ENCODE measurements around the gene HDAC1.

Gene HDAC1

DNA sequence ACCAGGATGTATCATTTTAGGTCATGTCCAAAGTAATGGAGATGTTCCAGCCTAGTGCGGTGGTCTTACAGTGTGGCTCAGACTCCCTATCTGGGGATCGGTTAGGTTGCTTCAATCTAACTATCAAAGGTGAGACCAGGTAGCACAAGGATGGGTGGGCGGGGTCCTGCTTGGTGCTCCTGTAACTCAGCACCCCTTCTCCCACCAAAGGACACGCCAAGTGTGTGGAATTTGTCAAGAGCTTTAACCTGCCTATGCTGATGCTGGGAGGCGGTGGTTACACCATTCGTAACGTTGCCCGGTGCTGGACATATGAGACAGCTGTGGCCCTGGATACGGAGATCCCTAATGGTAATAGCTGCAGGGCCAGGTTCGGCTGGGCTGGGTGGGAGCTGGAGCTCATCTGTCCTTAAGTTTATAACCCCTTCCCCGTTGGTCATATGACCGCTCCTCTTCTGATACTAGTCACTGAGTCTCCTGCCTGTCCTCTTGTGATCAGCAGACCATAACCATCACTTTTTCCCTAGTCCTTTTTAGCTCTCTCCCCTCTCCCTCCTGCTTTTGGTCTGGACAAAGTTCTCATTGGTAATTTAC lies 38.8 kb downstream of the HDAC1 start:
- FAIRE-seq, result no peak

DNA sequence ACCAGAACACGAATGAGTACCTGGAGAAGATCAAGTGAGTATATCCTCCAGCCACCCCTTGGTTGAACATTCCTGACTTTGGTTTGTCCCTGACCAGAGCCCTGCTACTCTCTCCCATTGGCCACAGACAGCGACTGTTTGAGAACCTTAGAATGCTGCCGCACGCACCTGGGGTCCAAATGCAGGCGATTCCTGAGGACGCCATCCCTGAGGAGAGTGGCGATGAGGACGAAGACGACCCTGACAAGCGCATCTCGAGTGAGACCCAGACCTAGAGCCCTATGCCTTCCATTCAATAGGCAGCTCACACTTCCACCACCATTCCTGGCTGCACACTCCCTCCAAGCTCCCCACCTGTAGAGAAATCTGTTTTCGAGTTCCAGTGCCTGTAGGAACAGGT lies 39.7 kb downstream of the HDAC1 start:
- no peak for FAIRE-seq

DNA sequence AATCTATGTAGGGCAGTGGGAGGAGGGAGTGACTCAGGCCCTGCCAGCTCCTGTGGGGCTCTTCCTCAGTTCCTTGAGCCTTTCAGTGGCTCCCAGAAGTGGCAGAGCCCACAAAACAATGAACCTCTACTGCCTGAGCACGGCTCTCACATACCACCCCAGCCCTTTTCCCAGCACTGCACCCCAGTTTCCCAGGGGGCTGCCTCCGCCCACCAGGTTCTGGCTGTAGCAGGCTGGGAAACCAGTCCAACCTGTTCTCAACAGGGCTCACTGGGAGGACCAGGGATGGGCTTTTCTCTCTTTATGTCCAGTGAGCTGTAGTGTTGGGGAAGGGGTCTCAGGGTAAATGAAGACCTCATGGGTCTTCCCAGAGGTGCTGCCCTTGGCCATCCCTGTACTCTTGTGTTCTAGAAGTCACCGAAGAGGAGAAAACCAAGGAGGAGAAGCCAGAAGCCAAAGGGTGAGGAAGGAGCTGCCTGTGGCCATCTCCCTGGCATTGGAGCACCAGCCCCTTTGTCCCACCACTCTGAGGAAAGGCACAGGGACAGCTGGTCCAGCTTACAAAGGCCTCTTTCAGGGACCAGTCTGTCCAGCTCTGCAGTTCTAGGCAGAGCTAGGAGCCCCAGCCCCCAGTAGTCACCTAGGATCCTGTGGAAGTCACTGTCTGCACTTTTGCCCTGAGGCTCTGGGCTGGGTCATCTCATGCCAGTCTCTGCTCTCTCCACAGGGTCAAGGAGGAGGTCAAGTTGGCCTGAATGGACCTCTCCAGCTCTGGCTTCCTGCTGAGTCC lies 40.6 kb downstream of the HDAC1 start:
- no peak for FAIRE-seq

DNA sequence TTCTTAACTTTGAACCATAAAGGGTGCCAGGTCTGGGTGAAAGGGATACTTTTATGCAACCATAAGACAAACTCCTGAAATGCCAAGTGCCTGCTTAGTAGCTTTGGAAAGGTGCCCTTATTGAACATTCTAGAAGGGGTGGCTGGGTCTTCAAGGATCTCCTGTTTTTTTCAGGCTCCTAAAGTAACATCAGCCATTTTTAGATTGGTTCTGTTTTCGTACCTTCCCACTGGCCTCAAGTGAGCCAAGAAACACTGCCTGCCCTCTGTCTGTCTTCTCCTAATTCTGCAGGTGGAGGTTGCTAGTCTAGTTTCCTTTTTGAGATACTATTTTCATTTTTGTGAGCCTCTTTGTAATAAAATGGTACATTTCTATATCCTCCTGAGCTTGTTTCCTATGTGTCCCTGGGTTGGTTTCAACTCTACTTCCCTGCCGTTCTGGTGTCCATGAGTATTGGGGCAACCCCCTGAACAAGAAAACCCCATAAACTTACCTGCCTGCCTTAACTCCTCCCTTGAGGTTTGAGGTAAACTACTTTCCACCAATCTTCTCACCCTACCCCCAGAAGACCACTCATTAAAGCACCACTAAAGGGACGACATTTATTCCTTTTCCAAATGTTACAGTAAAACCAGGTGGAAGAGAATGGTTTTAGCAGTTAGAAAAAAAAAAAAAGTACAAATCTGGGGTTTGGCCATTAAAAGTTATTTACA lies 41.5 kb downstream of the HDAC1 start:
- FAIRE-seq, result no peak

DNA sequence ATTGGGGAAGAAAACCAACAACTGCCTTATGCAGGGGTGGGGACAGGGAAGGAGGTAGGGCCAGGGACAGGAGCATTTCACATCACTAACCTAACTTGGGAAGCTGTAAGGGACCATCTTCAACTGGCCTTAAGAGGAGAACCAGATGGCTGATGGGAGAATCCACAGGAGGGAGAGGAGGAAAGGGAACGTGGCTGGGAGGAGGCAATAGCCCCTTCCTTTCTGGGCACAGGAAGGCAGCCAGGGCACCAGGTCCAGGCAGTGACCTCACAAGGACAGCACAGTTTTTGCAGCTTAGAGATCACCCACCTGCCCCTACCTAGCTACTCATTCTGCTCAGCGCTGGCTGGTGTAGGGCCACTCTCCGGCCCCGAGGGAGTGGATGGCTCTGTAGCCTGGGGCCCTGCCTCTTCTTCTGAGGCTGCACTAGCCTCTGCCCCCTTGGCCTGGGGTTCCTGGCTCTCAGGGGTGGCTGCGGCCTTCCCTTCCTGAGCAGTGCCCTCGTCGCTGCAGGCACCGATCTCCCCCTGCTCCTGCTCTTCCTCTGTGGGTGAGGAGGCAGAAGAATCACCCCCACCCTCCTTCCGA lies 42.5 kb downstream of the HDAC1 start:
- FAIRE-seq, result no peak

DNA sequence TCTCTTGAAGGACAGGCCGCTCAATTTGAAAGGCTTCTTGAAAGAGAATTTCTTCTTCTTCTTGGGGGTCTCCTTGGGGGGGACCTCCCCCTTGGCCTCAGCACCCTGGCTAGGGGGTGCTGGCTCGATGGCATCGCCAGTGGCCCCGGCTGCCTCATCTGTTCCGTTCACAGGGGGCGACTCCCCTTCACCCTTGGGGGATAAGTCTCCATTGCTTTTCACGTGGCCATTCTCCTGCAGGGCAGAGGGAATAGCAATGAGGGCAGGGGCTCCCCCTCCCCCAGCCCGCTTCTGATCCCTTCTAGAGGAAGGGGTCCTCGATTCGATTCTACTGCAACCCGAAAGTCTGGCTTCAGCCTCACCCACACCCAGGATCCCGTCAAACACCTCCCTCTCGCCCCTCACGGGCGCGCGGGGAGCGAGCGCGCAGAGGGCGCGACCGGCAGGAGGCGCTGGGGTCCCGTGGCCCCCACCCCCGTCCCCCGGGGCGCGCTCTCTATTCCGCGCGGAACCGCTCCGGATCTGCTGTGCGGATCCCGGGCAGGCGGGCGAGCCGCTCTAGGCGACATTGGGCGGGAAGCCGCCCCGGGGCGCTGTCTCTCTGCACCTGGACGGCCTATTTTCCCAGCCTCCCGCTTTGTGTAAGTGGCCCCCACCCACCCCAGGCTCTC lies 43.1 kb downstream of the HDAC1 start:
- no peak for FAIRE-seq

DNA sequence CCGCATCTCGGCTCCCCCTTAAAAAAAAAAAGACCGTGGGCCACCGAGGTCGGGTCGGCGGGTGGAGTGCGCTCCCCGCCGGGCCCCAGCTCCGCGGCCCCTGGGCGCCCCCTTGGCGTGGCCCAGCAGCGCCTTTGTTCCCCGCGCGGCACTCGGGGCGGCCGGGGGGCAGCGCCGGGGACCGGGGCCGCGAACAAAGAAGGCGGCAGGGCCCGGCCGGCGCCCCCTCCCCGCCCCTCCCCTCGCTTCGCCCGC lies 43.6 kb downstream of the HDAC1 start:
- FAIRE-seq, result no peak

DNA sequence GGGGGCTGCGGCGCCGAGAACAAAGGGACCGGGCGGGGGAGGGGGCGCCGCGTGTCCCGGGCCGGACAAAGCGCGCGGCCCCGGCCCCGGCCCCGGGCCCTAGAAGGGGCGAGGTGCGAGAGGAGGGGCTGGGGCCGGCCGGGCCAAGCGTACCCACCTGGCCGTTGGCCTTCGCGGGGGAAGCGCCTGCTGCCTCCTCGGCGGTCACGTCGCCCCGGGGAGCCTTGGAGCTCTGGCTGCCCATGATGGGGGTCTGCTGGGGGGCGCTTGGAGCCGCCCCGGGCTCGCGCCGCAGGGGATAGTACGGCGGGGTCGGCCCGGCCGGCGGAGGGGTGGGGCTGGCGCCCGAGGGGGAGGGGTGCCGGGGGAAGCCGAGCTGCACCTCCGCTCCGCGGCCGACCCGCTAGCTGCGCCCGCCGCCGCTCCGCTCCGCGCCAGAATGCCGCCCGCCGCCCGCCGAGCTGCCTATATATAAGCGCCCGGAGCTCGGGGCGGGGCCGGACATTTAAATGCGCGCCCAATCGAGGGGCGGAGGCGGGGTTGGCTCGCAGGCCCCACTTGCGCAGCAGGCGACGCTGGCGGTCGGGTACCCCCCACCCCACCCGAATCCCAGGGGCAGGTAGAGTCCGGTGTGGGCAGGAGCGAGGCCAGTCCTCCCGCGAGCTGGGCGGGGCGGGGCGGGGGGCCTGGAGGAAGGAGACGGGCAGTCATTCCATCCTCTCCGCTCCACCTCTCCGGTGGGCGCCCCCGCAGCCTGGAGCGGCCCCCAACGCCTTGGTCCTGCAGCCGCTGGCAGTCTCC lies 44.1 kb downstream of the HDAC1 start, which contains the start of gene MARCKSL1:
Gene MARCKSL1, minus strand, starts transcription at position 444 of the 801 bp plus-strand sequence. Its CDS starts 200 bp downstream, at position 244.
- FAIRE-seq, result no peak

DNA sequence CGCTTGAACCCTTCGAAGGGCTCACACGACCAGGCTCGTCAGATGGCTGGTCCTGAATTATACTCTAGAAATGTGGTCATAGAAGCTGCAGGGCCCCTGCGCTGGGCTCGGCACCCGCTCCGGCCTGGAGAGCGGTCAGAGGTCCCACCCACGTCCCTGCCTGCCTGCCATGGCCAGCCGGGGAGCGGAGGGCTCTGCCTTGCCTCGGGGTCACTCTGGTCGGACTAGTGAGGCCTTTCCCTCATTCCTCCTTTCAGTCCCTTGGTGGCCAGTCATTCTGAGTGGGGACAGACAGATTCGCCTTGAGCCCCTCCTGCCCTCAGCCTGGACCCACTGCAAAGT lies 44.7 kb downstream of the HDAC1 start:
- FAIRE-seq, result no peak

DNA sequence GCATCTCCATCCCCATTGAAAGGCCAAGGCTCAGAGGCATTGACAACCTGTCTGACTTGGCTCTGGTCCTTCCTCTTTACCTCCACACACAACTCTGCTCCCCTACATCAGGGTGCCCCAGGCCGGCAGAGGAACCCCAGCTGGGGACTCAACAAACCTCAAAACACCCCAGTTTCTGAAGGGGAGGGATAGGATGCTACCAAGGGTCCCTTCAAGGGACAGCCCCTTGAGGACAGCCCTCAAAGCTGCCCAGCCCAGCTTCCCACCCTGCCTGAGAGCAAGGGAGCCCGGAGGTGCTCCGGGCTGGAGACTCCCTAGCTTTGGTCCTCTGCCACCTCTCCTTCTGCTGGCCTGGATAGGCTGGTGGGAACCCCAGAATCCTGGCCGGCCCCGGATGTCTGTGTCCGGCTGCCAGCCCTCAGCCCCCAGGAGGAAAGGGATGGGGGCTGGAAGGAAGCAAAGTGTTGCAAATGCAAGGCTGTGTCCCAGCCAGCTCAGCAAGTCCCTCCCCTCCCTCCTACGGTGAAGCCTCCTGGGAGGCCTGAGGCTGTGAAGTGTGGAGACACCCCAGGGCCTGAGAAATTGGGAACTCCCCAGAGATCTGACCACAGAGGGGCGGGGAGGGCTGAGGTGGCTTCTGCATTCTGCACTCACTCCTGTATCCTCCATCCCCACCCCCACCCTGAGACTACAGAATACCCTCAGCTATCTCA lies 45.2 kb downstream of the HDAC1 start:
- FAIRE-seq, result no peak

DNA sequence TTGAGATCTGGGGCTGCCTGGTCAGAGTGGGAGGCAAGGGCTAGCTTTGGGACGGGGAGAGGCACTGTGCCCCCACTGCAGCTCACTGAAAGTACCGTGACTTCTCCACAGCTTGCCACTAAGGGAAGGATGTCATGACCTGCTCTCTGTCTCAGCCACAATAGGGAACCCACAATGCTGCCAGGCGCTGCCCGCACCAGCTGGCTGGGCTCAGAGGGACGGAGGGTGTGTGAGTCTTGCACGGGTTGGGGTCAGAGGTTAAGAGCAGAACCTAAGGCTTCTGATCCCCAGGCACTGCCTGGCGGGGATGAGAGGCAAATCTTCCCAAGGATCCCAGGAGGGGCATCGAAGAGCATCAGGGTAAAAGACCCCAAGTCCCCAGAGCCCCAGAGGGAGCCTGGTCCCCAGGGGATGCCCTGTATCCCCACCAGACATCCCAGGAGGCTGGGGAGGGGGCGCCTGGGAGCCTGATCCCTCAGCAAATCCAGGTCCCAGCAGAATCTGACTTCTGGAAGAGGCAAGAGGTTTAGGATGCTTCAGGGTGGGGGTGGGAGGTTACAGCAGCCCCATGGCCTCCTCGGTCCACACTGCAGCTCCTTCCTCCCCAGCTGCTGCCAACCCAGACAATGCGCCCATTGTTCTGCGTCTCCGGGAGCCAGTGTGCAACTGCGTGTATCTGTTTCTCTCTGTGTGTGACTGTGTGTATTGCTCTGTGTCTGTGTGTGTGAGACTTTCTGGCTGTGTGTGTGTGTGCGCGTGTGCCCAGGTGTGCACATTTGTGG lies 46.2 kb downstream of the HDAC1 start:
- FAIRE-seq, result no peak

DNA sequence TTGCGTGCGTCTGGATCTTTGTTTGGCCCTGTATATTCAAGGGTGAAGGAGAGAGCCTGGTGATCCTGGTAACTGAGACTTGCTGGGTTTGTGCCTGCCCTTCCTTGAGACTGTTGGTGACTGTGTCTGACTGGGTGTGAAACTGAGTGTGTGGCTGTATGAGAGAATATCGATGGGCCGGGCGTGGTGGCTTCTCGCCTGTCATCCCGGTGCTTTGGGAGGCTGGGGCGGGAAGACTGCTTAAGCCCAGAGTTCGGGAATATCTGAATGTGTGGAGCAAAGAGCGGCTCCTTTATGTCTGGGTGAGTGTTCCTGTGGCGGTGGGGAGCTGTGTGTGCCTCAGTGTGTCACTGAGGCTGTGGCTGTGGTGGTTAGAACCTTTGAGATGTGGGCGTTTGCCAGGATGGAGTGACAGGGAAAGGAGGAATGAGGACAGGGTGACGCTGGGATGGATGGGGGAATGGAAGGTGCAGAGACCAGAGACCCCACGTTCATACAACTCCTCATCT lies 46.8 kb downstream of the HDAC1 start:
- no peak for FAIRE-seq

DNA sequence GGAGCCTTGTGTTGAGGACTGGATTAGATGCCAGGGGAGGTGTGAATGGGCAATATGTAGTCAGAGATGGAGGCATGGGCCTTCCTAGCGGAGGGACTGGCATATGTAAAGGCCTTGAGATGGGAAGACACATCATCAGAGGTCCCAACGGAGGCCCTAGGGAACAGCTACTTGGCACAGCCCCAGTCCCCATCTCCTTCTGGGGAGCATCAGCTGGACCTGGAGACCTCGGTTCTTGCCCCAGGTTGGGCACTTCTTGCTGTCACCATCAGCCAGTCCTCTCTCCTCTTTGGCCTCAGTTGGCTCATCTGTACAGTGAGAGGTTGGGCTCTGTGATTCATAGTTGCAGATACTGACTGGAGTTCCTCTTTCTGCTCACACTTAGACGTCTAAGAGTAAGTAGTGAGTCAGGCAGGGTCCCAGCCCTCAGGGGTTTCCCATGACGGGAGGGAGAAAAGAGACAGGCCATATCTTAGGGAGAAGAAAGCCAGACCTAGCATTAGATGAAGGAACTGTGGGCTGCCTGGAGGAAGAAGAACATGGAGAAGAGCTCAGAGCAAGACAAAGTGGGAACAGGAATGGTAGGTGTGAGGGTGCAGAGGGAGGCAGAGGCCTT lies 47.6 kb downstream of the HDAC1 start:
- FAIRE-seq, result no peak

DNA sequence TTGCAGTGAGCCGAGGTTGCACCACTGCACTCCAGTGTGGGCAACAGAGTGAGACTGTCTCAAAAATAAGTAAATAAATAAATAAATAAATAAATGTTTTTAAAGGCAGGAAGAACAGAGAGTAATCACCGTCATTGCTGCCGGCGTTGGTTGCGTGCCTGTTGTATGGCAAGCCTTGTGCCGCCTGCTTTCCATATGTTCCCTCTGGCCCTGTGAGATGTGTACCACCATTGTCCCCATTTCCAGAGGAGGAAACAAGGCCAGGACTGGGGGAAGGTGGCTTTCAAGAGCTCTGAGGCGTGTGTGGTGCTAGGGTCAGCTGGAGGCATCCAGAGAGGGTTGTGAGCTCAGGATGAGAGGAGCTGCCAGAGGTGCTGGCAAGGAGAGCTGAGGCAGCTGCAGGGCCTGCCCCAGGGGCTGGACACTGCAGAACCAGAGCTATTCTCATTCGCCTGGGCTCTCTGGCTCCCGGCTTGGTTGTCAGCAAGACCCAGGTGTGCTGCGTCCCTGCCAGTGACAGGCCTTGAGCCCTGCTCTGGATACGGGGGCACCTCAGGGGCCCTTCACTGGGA lies 49.4 kb downstream of the HDAC1 start:
- FAIRE-seq, result no peak

DNA sequence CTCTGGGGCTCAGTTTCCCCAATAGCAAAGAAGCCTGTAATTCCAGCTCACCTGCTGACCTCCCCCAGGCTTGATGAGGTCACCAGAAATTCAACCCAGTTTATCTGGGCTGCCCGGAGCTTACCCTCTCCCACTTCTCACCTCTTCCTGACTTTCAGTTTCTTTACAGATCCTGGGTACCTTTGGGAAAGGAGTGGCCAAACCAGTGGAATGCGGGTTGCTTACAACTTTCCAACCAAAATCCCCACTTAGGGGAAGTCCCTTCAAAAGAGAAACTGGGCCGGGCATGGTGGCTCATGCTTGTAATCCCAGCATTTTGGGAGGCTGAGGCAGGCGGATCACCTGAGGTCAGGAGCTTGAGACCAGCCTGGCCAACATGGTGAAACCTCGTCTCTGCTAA lies 50.1 kb downstream of the HDAC1 start:
- FAIRE-seq, result no peak

DNA sequence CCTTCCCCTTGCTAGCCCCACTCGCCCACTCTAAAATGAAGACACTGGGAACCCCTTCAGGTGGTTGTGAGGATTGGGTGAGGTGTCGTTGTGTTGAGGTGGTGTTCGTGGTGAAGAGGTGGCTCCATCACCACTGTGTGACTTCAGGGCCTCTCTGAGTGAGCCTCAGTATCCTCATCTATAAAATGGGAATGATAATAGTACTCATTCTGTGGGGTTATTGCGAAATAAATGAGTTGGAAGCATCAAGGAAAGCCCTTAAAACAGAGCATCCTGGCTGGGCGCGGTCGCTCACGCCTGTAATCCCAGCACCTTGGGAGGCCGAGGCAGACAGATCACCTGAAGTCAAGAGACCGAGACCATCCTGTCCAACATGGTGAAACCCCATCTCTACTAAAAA lies 50.8 kb downstream of the HDAC1 start:
- FAIRE-seq, result no peak

DNA sequence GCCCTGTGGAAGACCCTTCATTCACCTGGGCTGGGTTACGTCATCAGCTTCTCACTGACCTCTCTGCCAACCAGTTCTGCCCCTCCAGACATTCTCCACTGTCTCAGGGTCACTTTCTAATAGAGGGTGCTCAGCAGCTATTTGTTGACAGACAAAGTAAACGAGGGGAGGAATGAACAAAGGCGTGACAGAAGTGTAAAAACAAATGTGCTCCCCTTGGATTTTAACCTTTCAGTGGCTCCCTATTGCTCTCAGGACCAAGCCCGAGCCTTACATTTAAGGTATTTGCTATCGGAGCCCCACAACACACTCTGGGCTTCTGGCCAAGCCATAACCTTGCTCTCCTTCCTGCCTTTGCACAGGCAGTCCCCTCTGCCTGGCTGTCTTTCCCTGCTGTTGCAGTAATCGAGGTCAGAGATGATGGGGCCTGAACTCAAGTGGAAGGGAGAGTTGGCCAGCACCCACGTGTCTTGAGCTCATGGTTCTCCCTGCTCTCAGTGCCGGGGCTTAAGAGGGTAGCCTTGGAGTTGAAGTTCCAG lies 53.5 kb downstream of the HDAC1 start:
- FAIRE-seq, result no peak

DNA sequence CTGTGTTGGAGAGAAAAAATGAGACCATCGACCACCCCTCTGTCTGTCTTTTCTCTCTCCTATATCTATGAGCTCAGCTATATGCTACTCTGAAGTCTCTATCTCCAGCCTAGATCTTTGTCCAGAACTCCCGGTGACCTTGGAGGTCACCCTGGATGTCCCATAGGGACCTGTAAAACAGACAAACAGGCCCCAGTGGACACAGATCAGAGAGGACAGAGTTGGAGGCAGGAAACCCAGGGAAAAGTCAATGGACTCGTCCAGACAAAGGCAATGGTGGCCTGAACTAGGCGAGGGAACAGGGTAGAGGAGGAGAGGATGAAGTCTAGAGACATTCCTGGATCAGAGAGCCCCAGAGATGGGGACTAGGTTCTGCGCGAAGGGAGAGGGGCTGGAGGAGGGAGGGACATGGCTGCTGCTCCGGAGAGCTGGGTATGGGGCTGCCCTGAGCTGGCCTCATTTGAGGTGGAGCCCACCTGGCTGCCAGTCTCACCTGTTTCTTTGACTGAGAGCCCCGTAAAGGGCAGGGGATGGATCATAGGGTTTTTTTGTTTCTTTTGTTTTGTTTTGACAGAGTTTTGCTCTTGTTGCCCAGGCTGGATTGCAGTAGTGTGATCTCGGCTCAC lies 54.8 kb downstream of the HDAC1 start:
- FAIRE-seq, result no peak

DNA sequence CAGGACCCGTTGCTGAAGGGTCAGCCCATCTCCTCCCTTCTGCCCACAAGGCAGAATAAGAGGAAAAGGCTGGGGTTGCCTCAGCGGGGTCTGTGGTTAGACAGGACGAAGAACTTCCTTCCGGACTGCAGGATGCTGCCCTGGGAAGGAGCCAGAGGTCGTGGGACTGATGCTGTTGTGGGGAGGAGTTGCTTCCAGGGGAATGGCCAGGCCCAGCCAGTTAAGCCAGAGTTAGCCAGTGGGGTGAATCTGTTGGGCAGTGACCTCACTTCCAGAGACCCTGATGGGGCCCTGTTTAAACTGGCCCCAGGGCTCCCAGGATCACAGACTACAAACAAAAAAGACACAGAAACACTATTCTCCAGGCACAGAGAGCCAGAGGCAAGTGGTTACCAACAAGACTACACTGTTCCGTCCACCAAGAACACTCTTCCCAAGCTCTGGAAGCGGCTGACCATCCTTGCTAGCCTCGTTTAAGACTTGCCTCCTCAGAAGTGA lies 57.4 kb downstream of the HDAC1 start:
- FAIRE-seq, result no peak

Data from G401.6 (cell line).